ENCODE data around the gene BSDC1. TPM values are rescaled to one million over a fixed set of nuclear protein-coding genes. Genes with fewer than 3 reads are reported as not detected.
A peak's percentile ranks its signal among the peaks of the same experiment; 100 is the strongest.

Gene BSDC1
- total and polyA plus RNA-seq, 2 of the 13 experiments (the other 11 are each of a cell fraction or from before 2014, with no cell fraction given): 40.3 to 64.2 TPM

DNA sequence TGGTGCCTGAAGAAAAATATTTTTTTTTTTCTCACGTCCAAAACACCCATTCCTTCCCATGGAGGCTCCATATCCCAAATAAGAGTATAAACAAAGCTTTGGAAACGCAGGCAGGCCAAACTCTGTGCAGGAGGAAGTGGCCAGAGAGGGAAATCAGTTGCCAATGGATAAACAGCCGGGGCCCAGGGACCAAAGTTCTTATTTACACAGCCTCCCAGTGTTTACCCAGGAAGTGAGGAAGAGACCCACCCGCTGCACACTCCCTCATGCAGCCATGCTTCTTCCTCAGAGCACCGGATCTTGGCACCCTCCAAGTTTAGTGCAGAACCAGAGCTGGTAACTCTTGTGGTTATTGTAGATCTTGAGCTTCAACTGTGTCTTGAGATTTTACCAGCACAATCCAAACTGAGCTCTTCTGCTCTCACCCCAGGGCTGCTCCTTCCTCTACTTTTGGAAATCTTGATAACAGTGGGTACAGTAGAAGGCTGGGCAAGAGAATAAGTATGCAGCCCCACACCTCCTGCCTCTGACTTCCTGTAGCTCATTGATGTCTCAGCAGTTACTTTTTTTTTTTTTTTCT lies 72.4 kb downstream of the BSDC1 start (continued):
- TF ChIP-seq, protein P1, sequence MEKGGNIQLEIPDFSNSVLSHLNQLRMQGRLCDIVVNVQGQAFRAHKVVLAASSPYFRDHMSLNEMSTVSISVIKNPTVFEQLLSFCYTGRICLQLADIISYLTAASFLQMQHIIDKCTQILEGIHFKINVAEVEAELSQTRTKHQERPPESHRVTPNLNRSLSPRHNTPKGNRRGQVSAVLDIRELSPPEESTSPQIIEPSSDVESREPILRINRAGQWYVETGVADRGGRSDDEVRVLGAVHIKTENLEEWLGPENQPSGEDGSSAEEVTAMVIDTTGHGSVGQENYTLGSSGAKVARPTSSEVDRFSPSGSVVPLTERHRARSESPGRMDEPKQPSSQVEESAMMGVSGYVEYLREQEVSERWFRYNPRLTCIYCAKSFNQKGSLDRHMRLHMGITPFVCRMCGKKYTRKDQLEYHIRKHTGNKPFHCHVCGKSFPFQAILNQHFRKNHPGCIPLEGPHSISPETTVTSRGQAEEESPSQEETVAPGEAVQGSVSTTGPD (CRISPR knock-in tag; IDR thresholded peaks at IDR 0.05): 0 out of 2 replicates have a peak, but pooled peaks have one; percentile 50
- no peak; the same call in 1 of the 2 replicates for TF ChIP-seq ZNF460 (CRISPR knock-in tag; IDR thresholded peaks at IDR 0.05; ENCODE audit: borderline replicate concordance)
- TF ChIP-seq ZNF746 (CRISPR knock-in tag; IDR thresholded peaks at IDR 0.05): peak; percentile 42; the same call in 1 of the 2 replicates
- TF ChIP-seq, protein P2, sequence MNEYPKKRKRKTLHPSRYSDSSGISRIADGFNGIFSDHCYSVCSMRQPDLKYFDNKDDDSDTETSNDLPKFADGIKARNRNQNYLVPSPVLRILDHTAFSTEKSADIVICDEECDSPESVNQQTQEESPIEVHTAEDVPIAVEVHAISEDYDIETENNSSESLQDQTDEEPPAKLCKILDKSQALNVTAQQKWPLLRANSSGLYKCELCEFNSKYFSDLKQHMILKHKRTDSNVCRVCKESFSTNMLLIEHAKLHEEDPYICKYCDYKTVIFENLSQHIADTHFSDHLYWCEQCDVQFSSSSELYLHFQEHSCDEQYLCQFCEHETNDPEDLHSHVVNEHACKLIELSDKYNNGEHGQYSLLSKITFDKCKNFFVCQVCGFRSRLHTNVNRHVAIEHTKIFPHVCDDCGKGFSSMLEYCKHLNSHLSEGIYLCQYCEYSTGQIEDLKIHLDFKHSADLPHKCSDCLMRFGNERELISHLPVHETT (CRISPR knock-in tag; conservative IDR thresholded peaks at IDR 0.05): 0 out of 2 replicates have a peak, but pooled peaks have one; percentile 42
- TF ChIP-seq, protein P3, sequence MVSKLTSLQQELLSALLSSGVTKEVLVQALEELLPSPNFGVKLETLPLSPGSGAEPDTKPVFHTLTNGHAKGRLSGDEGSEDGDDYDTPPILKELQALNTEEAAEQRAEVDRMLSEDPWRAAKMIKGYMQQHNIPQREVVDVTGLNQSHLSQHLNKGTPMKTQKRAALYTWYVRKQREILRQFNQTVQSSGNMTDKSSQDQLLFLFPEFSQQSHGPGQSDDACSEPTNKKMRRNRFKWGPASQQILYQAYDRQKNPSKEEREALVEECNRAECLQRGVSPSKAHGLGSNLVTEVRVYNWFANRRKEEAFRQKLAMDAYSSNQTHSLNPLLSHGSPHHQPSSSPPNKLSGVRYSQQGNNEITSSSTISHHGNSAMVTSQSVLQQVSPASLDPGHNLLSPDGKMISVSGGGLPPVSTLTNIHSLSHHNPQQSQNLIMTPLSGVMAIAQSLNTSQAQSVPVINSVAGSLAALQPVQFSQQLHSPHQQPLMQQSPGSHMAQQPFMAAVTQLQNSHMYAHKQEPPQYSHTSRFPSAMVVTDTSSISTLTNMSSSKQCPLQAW (CRISPR knock-in tag; IDR thresholded peaks at IDR 0.05): peak; percentile 54
- no peak for TF ChIP-seq ZNF720 (CRISPR knock-in tag; IDR thresholded peaks at IDR 0.05)
- TF ChIP-seq ZBTB7B (CRISPR knock-in tag; IDR thresholded peaks at IDR 0.05): peak; percentile 91
- TF ChIP-seq ARNTL (CRISPR knock-in tag; IDR thresholded peaks at IDR 0.05): peak; percentile 46; the same call in 1 of the 2 replicates
- TF ChIP-seq NFYB (CRISPR knock-in tag; IDR thresholded peaks at IDR 0.05): 0 out of 2 replicates have a peak, but pooled peaks have one; percentile 11
- TF ChIP-seq, protein P4, sequence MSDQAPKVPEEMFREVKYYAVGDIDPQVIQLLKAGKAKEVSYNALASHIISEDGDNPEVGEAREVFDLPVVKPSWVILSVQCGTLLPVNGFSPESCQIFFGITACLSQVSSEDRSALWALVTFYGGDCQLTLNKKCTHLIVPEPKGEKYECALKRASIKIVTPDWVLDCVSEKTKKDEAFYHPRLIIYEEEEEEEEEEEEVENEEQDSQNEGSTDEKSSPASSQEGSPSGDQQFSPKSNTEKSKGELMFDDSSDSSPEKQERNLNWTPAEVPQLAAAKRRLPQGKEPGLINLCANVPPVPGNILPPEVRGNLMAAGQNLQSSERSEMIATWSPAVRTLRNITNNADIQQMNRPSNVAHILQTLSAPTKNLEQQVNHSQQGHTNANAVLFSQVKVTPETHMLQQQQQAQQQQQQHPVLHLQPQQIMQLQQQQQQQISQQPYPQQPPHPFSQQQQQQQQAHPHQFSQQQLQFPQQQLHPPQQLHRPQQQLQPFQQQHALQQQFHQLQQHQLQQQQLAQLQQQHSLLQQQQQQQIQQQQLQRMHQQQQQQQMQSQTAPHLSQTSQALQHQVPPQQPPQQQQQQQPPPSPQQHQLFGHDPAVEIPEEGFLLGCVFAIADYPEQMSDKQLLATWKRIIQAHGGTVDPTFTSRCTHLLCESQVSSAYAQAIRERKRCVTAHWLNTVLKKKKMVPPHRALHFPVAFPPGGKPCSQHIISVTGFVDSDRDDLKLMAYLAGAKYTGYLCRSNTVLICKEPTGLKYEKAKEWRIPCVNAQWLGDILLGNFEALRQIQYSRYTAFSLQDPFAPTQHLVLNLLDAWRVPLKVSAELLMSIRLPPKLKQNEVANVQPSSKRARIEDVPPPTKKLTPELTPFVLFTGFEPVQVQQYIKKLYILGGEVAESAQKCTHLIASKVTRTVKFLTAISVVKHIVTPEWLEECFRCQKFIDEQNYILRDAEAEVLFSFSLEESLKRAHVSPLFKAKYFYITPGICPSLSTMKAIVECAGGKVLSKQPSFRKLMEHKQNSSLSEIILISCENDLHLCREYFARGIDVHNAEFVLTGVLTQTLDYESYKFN (CRISPR knock-in tag; conservative IDR thresholded peaks at IDR 0.05): peak; percentile 99
- 0 out of 2 replicates have a peak, but pooled peaks have one; percentile 16 for TF ChIP-seq DRAP1 (CRISPR knock-in tag; IDR thresholded peaks at IDR 0.05)
- no peak for TF ChIP-seq ZNF382 (CRISPR knock-in tag; IDR thresholded peaks at IDR 0.05; ENCODE audit: borderline replicate concordance)
- TF ChIP-seq CSRNP1 (CRISPR knock-in tag; IDR thresholded peaks at IDR 0.05): no peak
- TF ChIP-seq, protein P5, sequence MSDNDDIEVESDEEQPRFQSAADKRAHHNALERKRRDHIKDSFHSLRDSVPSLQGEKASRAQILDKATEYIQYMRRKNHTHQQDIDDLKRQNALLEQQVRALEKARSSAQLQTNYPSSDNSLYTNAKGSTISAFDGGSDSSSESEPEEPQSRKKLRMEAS (IDR thresholded peaks at IDR 0.05): peak; percentile 86
- no peak for TF ChIP-seq ZNF282 (IDR thresholded peaks at IDR 0.05; ENCODE audit: partially characterized antibody)
- TF ChIP-seq, protein P6, sequence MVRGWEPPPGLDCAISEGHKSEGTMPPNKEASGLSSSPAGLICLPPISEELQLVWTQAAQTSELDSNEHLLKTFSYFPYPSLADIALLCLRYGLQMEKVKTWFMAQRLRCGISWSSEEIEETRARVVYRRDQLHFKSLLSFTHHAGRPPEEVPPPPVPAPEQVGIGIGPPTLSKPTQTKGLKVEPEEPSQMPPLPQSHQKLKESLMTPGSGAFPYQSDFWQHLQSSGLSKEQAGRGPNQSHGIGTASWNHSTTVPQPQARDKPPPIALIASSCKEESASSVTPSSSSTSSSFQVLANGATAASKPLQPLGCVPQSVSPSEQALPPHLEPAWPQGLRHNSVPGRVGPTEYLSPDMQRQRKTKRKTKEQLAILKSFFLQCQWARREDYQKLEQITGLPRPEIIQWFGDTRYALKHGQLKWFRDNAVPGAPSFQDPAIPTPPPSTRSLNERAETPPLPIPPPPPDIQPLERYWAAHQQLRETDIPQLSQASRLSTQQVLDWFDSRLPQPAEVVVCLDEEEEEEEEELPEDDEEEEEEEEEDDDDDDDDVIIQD (CRISPR knock-in tag; IDR thresholded peaks at IDR 0.05; ENCODE audit: low read depth): 0 out of 2 replicates have a peak, but pooled peaks have one; percentile 35
- peak; percentile 16; the same call in 1 of the 2 replicates for TF ChIP-seq KMT2B (CRISPR knock-in tag; IDR thresholded peaks at IDR 0.05)

Data from HepG2 (cell line).